Body of pancreas (tissue), 4 donors: ENCODE measurements around the gene EIF3B.
"Not testable (repeated sequence)": the region's sequence is repeated elsewhere in the genome, so short reads cannot be mapped to it uniquely, and the experiment has no call there.

Experiments
- CTCF ChIP-seq, 7 experiments: fragments of 450-650 bp in 4 of 7; fragments of 200-600 bp in 3 of 7; sonication (generic) in 3 of 7; IDR thresholded peaks; one replicate each; pipeline ENCODE4 v1.5.1; 2016 to 2019; ENCODE audit warnings: antibody characterized with exemption in 7 of 7
- POLR2A ChIP-seq, 3 donors: fragments of 450-650 bp; IDR thresholded peaks; one replicate each; pipeline ENCODE4 v1.6.1; 2016; ENCODE audit warnings: antibody characterized with exemption in 3 of 3, mild to moderate bottlenecking in 2 of 3

- TF ChIP-seq CTCF, POLR2A (IDR thresholded peaks at IDR 0.05): not testable (repeated sequence)
These were observed 39.6 kb upstream of the EIF3B start for GRCh38 chr7:2314956-2315530.
